HEK293T (cell line): Measurements from ENCODE around the gene ANKMY1.

Source experiments
- CTCF ChIA-PET: fragments of 350-600 bp; formaldehyde crosslinking; extraction: SDS; loops from one replicate; lab custom pipeline; 2021; ENCODE audit warnings: antibody characterized with exemption, inconsistent platforms; lab: Yijun Ruan, JAX
- POLR2A ChIA-PET: fragments of 350-600 bp; formaldehyde crosslinking; extraction: SDS; loops from one replicate; lab custom pipeline; 2020; ENCODE audit warnings: antibody characterized with exemption, inconsistent platforms; lab: Yijun Ruan, JAX
- DNase-seq: peaks from one replicate; pipeline ENCODE4 v3.0.0; 2012; ENCODE audit warnings: mixed read lengths; ENCODE audit errors: extremely low spot score
- ARNT ChIP-seq: fragments of 450-650 bp; IDR thresholded peaks from 2 replicates; pipeline ENCODE4 v1.6.1; 2017; ENCODE audit warnings: mild to moderate bottlenecking
- BHLHE40 ChIP-seq: fragments of 450-650 bp; IDR thresholded peaks from 2 replicates; pipeline ENCODE4 v1.6.1; 2016; ENCODE audit warnings: mild to moderate bottlenecking, moderate library complexity, borderline replicate concordance
- CTBP1 ChIP-seq: fragments of 450-650 bp; IDR thresholded peaks from 2 replicates; pipeline ENCODE4 v1.6.1; 2016; ENCODE audit warnings: borderline replicate concordance
- ELF4 ChIP-seq: fragments of 450-650 bp; IDR thresholded peaks from 2 replicates; pipeline ENCODE4 v1.6.1; 2017; ENCODE audit warnings: antibody characterized with exemption
- FOXA1 ChIP-seq: fragments of 450-650 bp; IDR thresholded peaks from 2 replicates; pipeline ENCODE4 v1.6.1; 2016; ENCODE audit warnings: mild to moderate bottlenecking
- FOXK2 ChIP-seq: fragments of 450-650 bp; IDR thresholded peaks from 2 replicates; pipeline ENCODE4 v1.6.1; 2016; ENCODE audit warnings: mild to moderate bottlenecking
- FOXM1 ChIP-seq: fragments of 450-650 bp; IDR thresholded peaks from 2 replicates; pipeline ENCODE4 v1.6.1; 2017; ENCODE audit warnings: mild to moderate bottlenecking, borderline replicate concordance
- HDGF ChIP-seq: fragments of 450-650 bp; IDR thresholded peaks from 2 replicates; pipeline ENCODE4 v1.6.1; 2017; ENCODE audit warnings: antibody characterized with exemption, borderline replicate concordance
- L3MBTL2 ChIP-seq: fragments of 450-650 bp; conservative IDR thresholded peaks from 2 replicates; pipeline ENCODE4 v1.6.1; 2016; ENCODE audit warnings: mild to moderate bottlenecking
- LEF1 ChIP-seq: fragments of 450-650 bp; IDR thresholded peaks from 2 replicates; pipeline ENCODE4 v1.6.1; 2017; ENCODE audit warnings: mild to moderate bottlenecking, borderline replicate concordance
- NFRKB ChIP-seq: fragments of 450-650 bp; IDR thresholded peaks from 2 replicates; pipeline ENCODE4 v1.6.1; 2016; ENCODE audit warnings: mild to moderate bottlenecking, moderate library complexity
- SP1 ChIP-seq: fragments of 450-650 bp; IDR thresholded peaks from 2 replicates; pipeline ENCODE4 v1.6.1; 2017
- SUZ12 ChIP-seq: fragments of 450-650 bp; IDR thresholded peaks from 2 replicates; pipeline ENCODE4 v1.6.1; 2016; ENCODE audit warnings: mild to moderate bottlenecking
- TARDBP ChIP-seq: fragments of 450-650 bp; IDR thresholded peaks from 2 replicates; pipeline ENCODE4 v1.6.1; 2016
- ZNF384 ChIP-seq: fragments of 450-650 bp; IDR thresholded peaks from 2 replicates; pipeline ENCODE4 v1.6.1; 2016
- TF ChIP-seq, protein P1 (sequence below): fragments of 450-650 bp; IDR thresholded peaks from 2 replicates; pipeline ENCODE4 v1.6.1; 2016

Gene ANKMY1

DNA sequence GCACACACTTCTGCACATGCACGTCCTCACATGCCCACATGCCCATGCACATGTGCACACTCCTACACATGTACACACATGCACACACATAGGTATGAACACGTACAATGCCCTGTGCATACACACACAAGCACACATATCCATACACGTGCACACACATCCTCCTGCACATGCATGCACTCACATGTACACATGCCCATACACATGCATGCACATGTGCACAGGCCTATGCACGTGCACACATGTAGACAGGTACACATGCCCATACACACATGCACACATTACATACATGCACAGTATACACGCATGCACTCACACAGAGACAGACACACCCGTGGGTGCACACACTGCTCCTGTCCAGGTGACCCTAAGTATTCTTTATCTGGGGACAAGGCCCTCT is 88.0 kb downstream of the ANKMY1 start:
- DNase-seq, result no peak
- TF ChIP-seq SP1, result no peak
- no peak for TF ChIP-seq HDGF
- TF ChIP-seq SUZ12, result no peak
- TF ChIP-seq FOXA1, result no peak
- TF ChIP-seq, protein P1, sequence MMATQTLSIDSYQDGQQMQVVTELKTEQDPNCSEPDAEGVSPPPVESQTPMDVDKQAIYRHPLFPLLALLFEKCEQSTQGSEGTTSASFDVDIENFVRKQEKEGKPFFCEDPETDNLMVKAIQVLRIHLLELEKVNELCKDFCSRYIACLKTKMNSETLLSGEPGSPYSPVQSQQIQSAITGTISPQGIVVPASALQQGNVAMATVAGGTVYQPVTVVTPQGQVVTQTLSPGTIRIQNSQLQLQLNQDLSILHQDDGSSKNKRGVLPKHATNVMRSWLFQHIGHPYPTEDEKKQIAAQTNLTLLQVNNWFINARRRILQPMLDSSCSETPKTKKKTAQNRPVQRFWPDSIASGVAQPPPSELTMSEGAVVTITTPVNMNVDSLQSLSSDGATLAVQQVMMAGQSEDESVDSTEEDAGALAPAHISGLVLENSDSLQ, result no peak
- no peak for TF ChIP-seq CTBP1
- TF ChIP-seq NFRKB, result no peak
- POLR2A ChIA-PET, result no interaction called here
- CTCF ChIA-PET, result no interaction called here

DNA sequence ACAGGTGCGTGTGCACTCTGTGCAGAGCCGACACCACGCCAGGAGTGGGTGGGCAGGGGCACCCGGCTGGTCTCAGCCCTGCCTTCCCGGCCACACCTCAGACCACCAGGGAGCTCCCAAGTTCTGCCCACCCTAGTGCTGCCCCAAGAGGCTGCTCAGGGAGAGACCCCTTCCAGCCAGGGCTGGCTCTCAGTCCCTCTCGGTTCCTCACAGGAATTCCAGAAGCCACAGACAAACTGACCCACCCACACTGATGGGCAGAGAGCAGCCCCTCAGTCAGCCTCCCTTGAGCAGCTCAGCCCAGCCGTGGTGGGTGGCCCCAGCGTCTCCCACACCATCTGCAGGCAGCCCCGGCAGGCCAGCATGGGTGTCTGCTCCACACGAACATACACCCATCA is 88.5 kb downstream of the ANKMY1 start:
- TF ChIP-seq TARDBP (no peak), LEF1 (no peak), BHLHE40 (no peak), NFRKB (no peak), FOXK2 (no peak)
- TF ChIP-seq, protein P1, result no peak
- CTCF ChIA-PET, result no interaction called here
- POLR2A ChIA-PET, result no interaction called here
- DNase-seq, result no peak

DNA sequence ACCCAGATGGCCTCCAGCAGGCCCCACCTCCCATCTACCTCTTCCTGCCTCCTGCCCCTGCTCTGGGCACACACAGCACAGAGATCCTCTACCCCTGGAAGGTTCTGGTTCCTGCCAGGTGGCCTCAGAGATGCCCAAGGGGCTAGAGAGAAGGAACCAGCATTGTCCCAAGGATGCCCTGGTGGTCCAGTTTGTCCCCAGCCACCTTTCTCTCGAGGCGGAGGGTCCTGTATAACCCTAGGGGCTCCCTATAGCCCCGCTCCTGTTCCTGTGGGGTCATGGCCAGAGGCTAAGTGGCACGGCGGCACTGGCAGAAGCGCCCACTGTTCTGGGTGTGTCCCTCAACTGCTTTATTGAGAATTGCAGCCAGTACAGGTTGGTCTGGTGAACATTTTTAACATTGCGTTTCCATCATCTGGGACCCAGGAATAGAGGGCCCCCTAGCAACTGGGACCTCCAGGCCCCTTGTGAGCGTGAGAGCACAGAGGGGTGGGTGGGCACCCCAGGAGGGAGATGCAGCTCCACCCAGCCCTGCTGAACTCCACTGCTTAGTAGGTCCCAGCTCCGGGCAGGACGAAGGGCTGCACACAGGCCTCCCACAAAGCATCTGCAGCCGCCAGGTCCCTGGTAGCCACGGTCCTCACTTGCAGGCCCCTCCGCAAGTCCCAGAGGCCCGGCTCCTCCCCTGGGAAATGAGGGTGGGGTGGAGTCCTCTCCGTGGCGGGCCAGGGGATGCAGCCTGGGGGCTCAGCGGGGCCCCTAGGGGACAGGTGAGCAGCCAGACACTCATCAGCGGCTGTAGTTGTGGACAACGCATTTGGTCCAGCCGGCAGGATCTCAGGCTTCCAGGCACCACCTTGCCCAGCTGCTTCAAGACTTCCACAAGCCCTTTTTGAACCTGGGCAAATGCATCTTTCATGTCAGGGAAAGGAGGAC is 89.2 kb downstream of the ANKMY1 start:
- no peak for DNase-seq
- TF ChIP-seq SP1, result no peak
- TF ChIP-seq SUZ12, result no peak
- ChIA-PET POLR2A (no interaction called here), CTCF (no interaction called here)

DNA sequence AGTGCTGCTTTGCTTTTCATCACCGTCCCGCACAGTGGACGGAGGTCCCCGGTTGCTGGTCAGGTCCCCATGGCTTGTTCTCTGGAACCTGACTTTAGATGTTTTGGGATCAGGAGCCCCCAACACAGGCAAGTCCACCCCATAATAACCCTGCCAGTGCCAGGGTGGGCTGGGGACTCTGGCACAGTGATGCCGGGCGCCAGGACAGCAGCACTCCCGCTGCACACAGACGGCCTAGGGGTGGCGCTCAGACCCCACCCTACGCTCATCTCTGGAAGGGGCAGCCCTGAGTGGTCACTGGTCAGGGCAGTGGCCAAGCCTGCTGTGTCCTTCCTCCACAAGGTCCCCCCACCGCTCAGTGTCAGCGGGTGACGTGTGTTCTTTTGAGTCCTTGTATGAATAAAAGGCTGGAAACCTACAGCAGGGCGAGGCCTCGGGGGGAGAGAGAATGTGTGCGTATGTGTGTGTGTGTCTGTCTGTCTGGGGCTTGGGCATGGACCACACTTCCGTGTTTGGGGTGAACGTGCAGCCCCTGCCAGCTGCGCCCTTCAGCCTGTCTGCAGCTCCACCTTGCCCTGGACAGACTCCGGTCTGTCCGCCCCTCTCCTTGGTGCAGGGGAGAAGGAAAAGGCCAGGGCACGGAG is 90.0 kb downstream of the ANKMY1 start:
- no peak for TF ChIP-seq TARDBP
- no peak for TF ChIP-seq SUZ12
- TF ChIP-seq ZNF384, result no peak
- TF ChIP-seq HDGF, result no peak
- TF ChIP-seq FOXM1, result no peak
- TF ChIP-seq, protein P1, result no peak
- TF ChIP-seq SP1, result no peak
- no peak for TF ChIP-seq FOXK2
- no peak for TF ChIP-seq NFRKB
- no peak for TF ChIP-seq LEF1
- no peak for TF ChIP-seq L3MBTL2
- TF ChIP-seq BHLHE40, result no peak
- ChIA-PET POLR2A (no interaction called here), CTCF (no interaction called here)
- no peak for DNase-seq

DNA sequence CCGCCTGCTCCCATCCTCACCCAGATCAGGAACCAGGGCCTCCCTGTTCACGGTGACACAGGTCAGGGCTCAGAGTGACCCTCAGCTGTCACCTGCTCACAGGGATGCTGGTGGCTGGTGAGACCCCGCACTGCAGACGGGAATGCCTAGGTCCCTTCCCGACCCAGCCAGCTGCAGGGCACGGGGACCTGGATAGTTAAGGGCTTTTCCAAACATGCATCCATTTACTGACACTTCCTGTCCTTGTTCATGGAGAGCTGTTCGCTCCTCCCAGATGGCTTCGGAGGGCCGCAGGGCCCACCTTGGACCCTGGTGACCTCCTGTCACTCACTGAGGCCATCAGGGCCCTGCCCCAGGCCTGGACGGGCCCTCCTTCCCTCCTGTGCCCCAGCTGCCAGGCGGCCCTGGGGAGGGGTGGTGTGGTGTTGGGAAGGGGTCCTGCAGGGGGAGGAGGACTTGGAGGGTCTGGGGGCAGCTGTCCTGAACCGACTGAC is 90.6 kb downstream of the ANKMY1 start:
- DNase-seq, result no peak
- ChIA-PET POLR2A (no interaction called here), CTCF (no interaction called here)
- no peak for TF ChIP-seq FOXM1
- no peak for TF ChIP-seq NFRKB
- TF ChIP-seq SUZ12, result no peak
- TF ChIP-seq TARDBP, result no peak
- TF ChIP-seq, protein P1, result no peak
- no peak for TF ChIP-seq ELF4
- TF ChIP-seq ARNT, result no peak
- TF ChIP-seq BHLHE40, result no peak
- no peak for TF ChIP-seq L3MBTL2

DNA sequence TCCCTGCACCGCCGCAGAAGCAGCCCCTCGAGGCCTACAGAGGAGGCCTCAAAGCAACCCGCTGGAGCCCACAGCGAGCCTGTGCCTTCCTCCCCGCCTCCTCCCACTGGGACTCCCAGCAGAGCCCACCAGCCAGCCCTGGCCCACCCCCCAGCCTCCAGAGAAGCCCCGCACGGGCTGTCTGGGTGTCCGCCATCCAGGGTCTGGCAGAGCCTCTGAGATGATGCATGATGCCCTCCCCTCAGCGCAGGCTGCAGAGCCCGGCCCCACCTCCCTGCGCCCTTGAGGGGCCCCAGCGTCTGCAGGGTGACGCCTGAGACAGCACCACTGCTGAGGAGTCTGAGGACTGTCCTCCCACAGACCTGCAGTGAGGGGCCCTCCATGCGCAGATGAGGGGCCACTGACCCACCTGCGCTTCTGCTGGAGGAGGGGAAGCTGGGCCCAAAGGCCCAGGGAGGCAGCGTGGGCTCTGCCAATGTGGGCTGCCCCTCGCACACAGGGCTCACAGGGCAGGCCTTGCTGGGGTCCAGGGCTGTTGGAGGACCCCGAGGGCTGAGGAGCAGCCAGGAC is 91.1 kb downstream of the ANKMY1 start:
- POLR2A ChIA-PET, result no interaction called here
- CTCF ChIA-PET, result no interaction called here
- TF ChIP-seq ELF4, result no peak
- no peak for TF ChIP-seq L3MBTL2
- TF ChIP-seq ARNT, result no peak
- no peak for TF ChIP-seq FOXA1
- no peak for TF ChIP-seq CTBP1
- TF ChIP-seq, protein P1, result no peak
- TF ChIP-seq BHLHE40, result no peak
- DNase-seq, result no peak
